Lung (tissue), 12 donors: ENCODE data around the gene ARMC7. TPM values are rescaled to one million over a fixed set of nuclear protein-coding genes. Genes with fewer than 3 reads are reported as not detected.
A peak's percentile ranks its signal among the peaks of the same experiment; 100 is the strongest.

ENCODE experiments used
- ATAC-seq: fragments of 200-7000 bp; cut with Tn5 transposase; one replicate; pipeline ENCODE4 v1.9.1; 2020; ENCODE audit warnings: moderate number of reproducible peaks; ENCODE audit not compliant: insufficient read depth, low FRiP score
- DNase-seq, 3 donors: peaks; one replicate each; pipeline ENCODE4 v3.0.0-alpha.2; 2013 to 2017
- H3K27ac ChIP-seq, 2 donors: one replicate each; pipeline ENCODE4 v1.5.1; 2013; ENCODE audit warnings: mild to moderate bottlenecking in 2 of 2, moderate library complexity in 2 of 2, control low read depth in 1 of 2, inconsistent platforms in 1 of 2, low read depth in 1 of 2, low read length in 1 of 2
- H3K27me3 ChIP-seq, 3 donors: one replicate each; pipeline ENCODE4 v1.5.1; 2013; ENCODE audit warnings: low read length in 2 of 3; ENCODE audit not compliant: control insufficient read depth in 3 of 3, insufficient read depth in 3 of 3
- H3K36me3 ChIP-seq, 4 donors: one replicate each; pipeline ENCODE4 v1.5.1; 2013; ENCODE audit warnings: low read length in 4 of 4, mild to moderate bottlenecking in 1 of 4, moderate library complexity in 1 of 4; ENCODE audit not compliant: control insufficient read depth in 4 of 4, insufficient read depth in 4 of 4
- H3K4me1 ChIP-seq, 5 donors: one replicate each; pipeline ENCODE4 v1.5.1; 2013; ENCODE audit warnings: low read length in 5 of 5, mild to moderate bottlenecking in 2 of 5, moderate library complexity in 1 of 5; ENCODE audit not compliant: control insufficient read depth in 5 of 5, insufficient read depth in 5 of 5
- H3K4me3 ChIP-seq: one replicate; pipeline ENCODE4 v1.5.1; 2013; ENCODE audit warnings: mild to moderate bottlenecking, control low read depth, moderate library complexity
- H3K9ac ChIP-seq, 2 donors: one replicate each; pipeline ENCODE4 v1.5.1; 2013; ENCODE audit warnings: low read length in 2 of 2, control low read depth in 1 of 2; ENCODE audit not compliant: insufficient read depth in 1 of 2
- H3K9me3 ChIP-seq, 4 donors: one replicate each; pipeline ENCODE4 v1.5.1; 2013; ENCODE audit warnings: low read length in 3 of 4, mild to moderate bottlenecking in 1 of 4, moderate library complexity in 1 of 4; ENCODE audit not compliant: control insufficient read depth in 4 of 4, insufficient read depth in 3 of 4
- CTCF ChIP-seq: IDR thresholded peaks from 2 replicates; pipeline ENCODE4 v1.5.1; 2012; ENCODE audit warnings: mild to moderate bottlenecking; ENCODE audit errors: control extremely low read depth, extremely low read depth
- WGBS, 2 donors: extraction: QIAGEN DNeasy Blood & Tissue Kit; methylation state at CpG; one replicate each; pipeline ENCODE4 v1.1.7; 2013; 5-methylcytosine and 5-hydroxymethylcytosine counted together
- polyA plus RNA-seq, 2 donors: library from polyadenylated mRNA; stranded (reverse); fragments of 200-250 nt; gene quantifications; one replicate each; pipeline ENCODE4 v1.2.1, GENCODE V29; 2013
- total RNA-seq, 2 donors: library from RNA; depleted of rRNA in 1 of 2; stranded (reverse); fragments of >200 nt in 1 of 2; gene quantifications; one replicate each; pipeline ENCODE4 v1.2.1, GENCODE V29; 2014 to 2021
- donor health status: control.
- donor health status: control.
- donor health status: Bipolar disorder and iron deficiency.
- donor health status: healthy.
- donor health status: DM: yes; HTN: yes; CAD: no.

ARMC7 gene
- total and polyA plus RNA-seq, 4 donors = 8.1 to 19.2 (median 11.8) TPM

- WGBS, 2 donors = 20 to 22% methylated on average over 40 of the region's 40 CpGs
- Histone ChIP-seq H3K27ac (peak overlapping the region; percentile 59 to 84), H3K27me3 (peaks cover 0 to 4% (median 0%) of the 10 kb centered on the region in 3 donors), H3K36me3 (peaks cover 0 to 4% (median under 1%) of the 10 kb centered on the region in 4 donors), H3K4me1 (peaks cover 0 to 25% (median 12%) of the 10 kb centered on the region in 5 donors), H3K9ac (peak overlapping the region in 1 of 2 donors; percentile 77), H3K4me3 (peak overlapping the region; percentile 70), H3K9me3 (no peaks in the 10 kb centered on the region)
- DNase-seq (no peak), ATAC-seq (no peak)
- no peak for TF ChIP-seq CTCF
Observed at GRCh38 chr17:75110234-75110937, 617 bp downstream of the ARMC7 start.

- Histone ChIP-seq H3K27ac (peak overlapping the region in 1 of 2 donors; percentile 4), H3K36me3 (peaks cover 0 to 6% (median under 1%) of the 10 kb centered on the region in 4 donors), H3K27me3 (peaks cover 0 to 4% (median 0%) of the 10 kb centered on the region in 3 donors), H3K4me1 (peaks cover 0 to 40% (median 12%) of the 10 kb centered on the region in 5 donors), H3K9ac (no peak overlapping the region), H3K4me3 (no peak overlapping the region), H3K9me3 (no peaks in the 10 kb centered on the region)
- TF ChIP-seq CTCF = no peak
- WGBS, 2 donors = 67 to 73% methylated on average over 7 of the region's 7 CpGs
- ATAC-seq (no peak), DNase-seq (no peak)
Observed at GRCh38 chr17:75111777-75112335, 2.1 kb downstream of the ARMC7 start.

- H3K27me3 ChIP-seq = peaks cover 0 to under 1% (median 0%) of the 10 kb centered on the region in 3 donors
- peak overlapping the region; percentile 43 for H3K4me3 ChIP-seq
- H3K27ac ChIP-seq = peak overlapping the region; percentile 90 to 96
- 2 to 3% methylated on average over 22 of the region's 22 CpGs for WGBS, 2 donors
- peak overlapping the region in 1 of 2 donors; percentile 63 for H3K9ac ChIP-seq
- TF ChIP-seq CTCF = peak; percentile 93
- peaks cover 0 to 12% (median 4%) of the 10 kb centered on the region in 4 donors for H3K36me3 ChIP-seq
- peak; percentile 70 for ATAC-seq
- H3K9me3 ChIP-seq = no peaks in the 10 kb centered on the region
- peak; percentile 94 to 98 (median 95) for DNase-seq
- peaks cover 0 to 44% (median 12%) of the 10 kb centered on the region in 5 donors for H3K4me1 ChIP-seq
Observed at GRCh38 chr17:75113798-75114551, 4.2 kb downstream of the ARMC7 start.
